GM12892 (cell line): ENCODE data around the gene UBE2E1.

ENCODE experiments used
- POLR2A ChIP-seq: IDR thresholded peaks from 2 replicates; pipeline ENCODE4 v1.6.1; 2011; ENCODE audit warnings: low read depth, low read length, control low read depth
- POLR2AphosphoS5 ChIP-seq: IDR thresholded peaks from 2 replicates; pipeline ENCODE4 v1.6.1; 2011; ENCODE audit warnings: low read depth, low read length, control low read depth
- TAF1 ChIP-seq: IDR thresholded peaks from 2 replicates; pipeline ENCODE4 v1.6.1; 2011; ENCODE audit warnings: low read depth, mild to moderate bottlenecking, control low read depth, low read length, borderline replicate concordance

DNA sequence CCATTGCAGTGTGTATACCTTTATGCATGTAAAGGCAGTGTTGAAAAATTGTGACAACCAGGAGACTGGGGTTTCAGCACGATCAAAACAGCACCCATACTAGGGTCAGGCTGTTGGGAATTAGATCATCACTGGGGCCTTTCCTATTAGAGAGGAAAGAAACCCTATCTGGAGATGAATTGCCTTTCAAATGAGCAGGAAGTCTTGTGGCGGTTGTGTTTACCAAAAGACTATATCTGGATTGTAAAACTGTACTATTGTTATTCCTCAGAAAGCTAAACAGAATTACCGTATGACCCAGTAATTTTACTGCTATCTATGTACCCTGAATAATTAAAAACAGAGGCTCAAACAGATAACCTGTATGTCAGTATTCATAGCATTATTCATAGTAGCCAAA, 10.1 kb downstream of the UBE2E1 start:
- TF ChIP-seq POLR2A (no peak), TAF1 (no peak), POLR2AphosphoS5 (no peak)
